Stimulated activated naive B cell treated with anti-CD40 and anti-IgM and Interleukin-4, amounts not matched to agents 10 μg/mL and 1 μg/mL and 100 μg/mL, for 72 hours (primary cell): Measurements from ENCODE around the gene F12.

Source experiments
- ATAC-seq, 2 donors: fragments of 150-1000 bp; cut with Tn5 transposase; replicated peaks; 2 replicates each; pipeline ENCODE4 v1.10.0; 2021; ENCODE audit warnings: moderate library complexity in 1 of 2
- DNase-seq: peaks from one replicate; pipeline ENCODE4 v3.0.0; 2021
- H3K27ac Mint-ChIP-seq: one replicate; pipeline ENCODE4 v1.8.0; 2022; ENCODE audit warnings: mild to moderate bottlenecking, mixed read lengths
- H3K27me3 Mint-ChIP-seq, 2 donors: one replicate each; pipeline ENCODE4 v1.8.0; 2022; ENCODE audit warnings: mixed read lengths in 2 of 2
- H3K36me3 Mint-ChIP-seq, 2 donors: one replicate each; pipeline ENCODE4 v1.8.0; 2022; ENCODE audit warnings: mixed read lengths in 2 of 2, mild to moderate bottlenecking in 1 of 2
- H3K4me1 Mint-ChIP-seq, 2 donors: one replicate each; pipeline ENCODE4 v1.8.0; 2022; ENCODE audit warnings: mixed read lengths in 2 of 2, mild to moderate bottlenecking in 1 of 2
- H3K4me3 Mint-ChIP-seq, 2 donors: one replicate each; pipeline ENCODE4 v1.8.0; 2022; ENCODE audit warnings: mild to moderate bottlenecking in 2 of 2, mixed read lengths in 2 of 2, moderate library complexity in 1 of 2
- H3K9me3 Mint-ChIP-seq, 2 donors: one replicate each; pipeline ENCODE4 v1.8.0; 2022; ENCODE audit warnings: mixed read lengths in 2 of 2, mild to moderate bottlenecking in 1 of 2

The F12 gene

DNA sequence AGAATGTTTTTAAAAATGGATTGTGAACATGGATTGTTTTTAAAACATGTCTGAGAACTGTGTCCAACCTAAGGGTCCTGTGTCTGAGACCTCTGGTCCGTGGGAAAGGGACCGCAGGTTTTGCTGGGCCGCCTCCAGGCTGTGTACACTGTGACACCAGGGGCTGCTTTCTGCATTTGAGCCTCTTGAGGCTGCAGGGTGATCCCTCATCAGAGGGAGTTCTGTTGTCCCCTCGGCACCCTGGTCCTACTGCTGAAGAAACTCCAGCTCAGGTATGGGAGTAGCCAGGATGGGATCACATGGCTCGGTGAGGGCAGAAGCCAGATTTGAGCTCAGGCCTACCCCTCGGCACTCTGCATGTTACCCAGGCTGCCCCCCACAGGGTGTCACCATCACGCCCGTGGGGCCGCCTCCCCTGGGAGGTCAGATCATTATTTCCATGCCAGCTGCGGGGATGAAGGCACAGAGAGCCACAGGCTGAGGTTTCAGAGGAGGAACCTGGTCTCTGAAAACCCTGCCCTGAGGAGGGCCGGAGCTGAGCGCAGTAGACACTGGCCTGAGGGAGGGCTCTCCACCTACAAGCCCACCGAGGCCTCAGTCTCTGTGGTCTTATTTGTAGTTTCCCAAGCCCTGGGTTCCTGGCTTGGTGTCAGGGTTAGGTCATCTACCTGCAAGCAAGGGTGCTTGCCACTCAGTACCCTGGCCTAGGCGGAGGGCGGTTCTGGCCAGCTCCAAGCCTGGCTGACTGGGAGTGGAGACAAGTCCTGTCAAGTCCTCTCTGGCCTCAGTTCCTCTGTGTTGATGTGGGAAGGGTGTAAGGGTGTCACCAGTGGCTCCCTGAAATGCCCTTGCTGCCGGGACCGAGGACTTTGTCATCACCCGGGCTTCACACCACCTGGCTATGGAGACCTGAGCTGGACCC, 40.0 kb upstream of the F12 start:
- no peak overlapping the region for H3K27ac Mint-ChIP-seq
- no peaks in the 10 kb centered on the region for H3K27me3 Mint-ChIP-seq
- peaks cover 6 to 7% of the 10 kb centered on the region in 2 donors for H3K36me3 Mint-ChIP-seq
- H3K4me1 Mint-ChIP-seq = peaks cover 48 to 78% of the 10 kb centered on the region in 2 donors
- H3K4me3 Mint-ChIP-seq = no peak overlapping the region
- no peaks in the 10 kb centered on the region for H3K9me3 Mint-ChIP-seq
- DNase-seq (no peak), ATAC-seq (no peak)

GRCh38 chr5:177448244-177448950, 39.0 kb upstream of the F12 start:
- Mint-ChIP-seq H3K27me3 (no peaks in the 10 kb centered on the region), H3K9me3 (no peaks in the 10 kb centered on the region), H3K4me3 (peak overlapping the region; percentile 77 to 82), H3K4me1 (peaks cover 46 to 77% of the 10 kb centered on the region in 2 donors), H3K27ac (peak overlapping the region; percentile 91), H3K36me3 (peaks cover 7 to 9% of the 10 kb centered on the region in 2 donors)
- DNase-seq (no peak), ATAC-seq (no peak)

GRCh38 chr5:177447611-177448243, 38.4 kb upstream of the F12 start:
- Mint-ChIP-seq H3K27me3 (no peaks in the 10 kb centered on the region), H3K9me3 (no peaks in the 10 kb centered on the region), H3K27ac (peak overlapping the region; percentile 91), H3K4me1 (peaks cover 41 to 71% of the 10 kb centered on the region in 2 donors), H3K4me3 (peak overlapping the region; percentile 77 to 82), H3K36me3 (peaks cover 9% of the 10 kb centered on the region in 2 donors)
- DNase-seq = no peak
- ATAC-seq = peak; percentile 8 to 20

DNA sequence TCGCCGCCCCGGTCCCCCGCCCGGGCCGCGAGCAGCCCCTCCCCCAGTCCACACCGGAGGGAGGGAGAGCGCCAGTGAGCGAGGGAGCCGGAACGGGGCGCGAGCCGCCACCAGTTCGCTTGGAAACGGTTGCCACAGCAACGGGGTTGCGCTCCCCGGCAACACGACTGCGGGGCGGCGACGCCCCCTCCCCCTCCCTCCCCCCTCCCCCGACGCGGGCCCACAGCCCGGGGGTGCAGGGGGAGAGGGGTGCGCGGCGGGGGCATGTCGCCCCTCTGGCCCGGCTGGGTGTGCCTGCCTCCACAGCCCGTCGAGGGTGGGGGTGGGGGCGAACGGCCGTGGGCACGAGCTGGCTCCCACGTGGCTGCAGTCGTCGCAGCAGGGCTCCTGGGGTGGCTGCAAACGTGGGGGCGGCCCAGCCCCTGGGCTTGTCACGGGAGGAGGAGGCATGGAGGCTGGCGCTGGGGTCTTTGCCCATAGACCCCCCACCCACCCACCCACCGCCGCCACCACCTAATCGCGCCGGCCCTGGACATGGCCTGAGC, 37.8 kb upstream of the F12 start:
- peaks cover 13 to 14% of the 10 kb centered on the region in 2 donors for H3K36me3 Mint-ChIP-seq
- H3K27me3 Mint-ChIP-seq = no peaks in the 10 kb centered on the region
- peaks cover 41 to 65% of the 10 kb centered on the region in 2 donors for H3K4me1 Mint-ChIP-seq
- H3K4me3 Mint-ChIP-seq = peak overlapping the region; percentile 77 to 82
- H3K9me3 Mint-ChIP-seq = no peaks in the 10 kb centered on the region
- ATAC-seq = peak; percentile 20 to 35
- H3K27ac Mint-ChIP-seq = no peak overlapping the region
- peak; percentile 46 for DNase-seq

GRCh38 chr5:177446200-177447065, 37.1 kb upstream of the F12 start, which contains the start of gene PRR7:
PRR7 (plus strand) TSS chr5:177446814; CDS start chr5:177455068, 8,254 bp downstream.
- peak; percentile 66 to 73 for ATAC-seq
- Mint-ChIP-seq H3K4me3 (peak within 1 kb of the TSS; percentile 77 to 82), H3K27me3 (no peaks in the 10 kb centered on the region), H3K36me3 (peaks cover 16 to 19% of the 10 kb centered on the region in 2 donors), H3K27ac (peak within 1 kb of the TSS; percentile 94), H3K9me3 (no peaks in the 10 kb centered on the region), H3K4me1 (peaks cover 43 to 65% of the 10 kb centered on the region in 2 donors)
- peak; percentile 67 for DNase-seq

DNA sequence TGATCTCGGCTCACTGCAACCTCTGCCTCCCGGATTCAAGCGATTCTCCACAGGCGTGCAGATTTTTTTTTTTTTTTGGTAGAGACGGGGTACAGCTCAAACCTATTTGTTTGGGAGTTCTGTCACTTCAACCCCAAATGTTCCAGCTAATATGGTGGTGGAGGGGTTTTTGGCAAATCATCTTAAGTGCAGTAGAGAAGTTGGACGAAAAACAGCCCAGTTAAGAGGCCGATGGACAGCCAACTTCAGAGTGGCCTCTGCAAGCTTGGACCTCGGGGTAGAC, 36.5 kb upstream of the F12 start:
- no peaks in the 10 kb centered on the region for H3K27me3 Mint-ChIP-seq
- H3K27ac Mint-ChIP-seq = peak overlapping the region; percentile 94
- ATAC-seq (no peak), DNase-seq (no peak)
- H3K4me1 Mint-ChIP-seq = peaks cover 43 to 65% of the 10 kb centered on the region in 2 donors
- peaks cover 15 to 20% of the 10 kb centered on the region in 2 donors for H3K36me3 Mint-ChIP-seq
- H3K9me3 Mint-ChIP-seq = no peaks in the 10 kb centered on the region
- H3K4me3 Mint-ChIP-seq = peak overlapping the region; percentile 64 to 74

DNA sequence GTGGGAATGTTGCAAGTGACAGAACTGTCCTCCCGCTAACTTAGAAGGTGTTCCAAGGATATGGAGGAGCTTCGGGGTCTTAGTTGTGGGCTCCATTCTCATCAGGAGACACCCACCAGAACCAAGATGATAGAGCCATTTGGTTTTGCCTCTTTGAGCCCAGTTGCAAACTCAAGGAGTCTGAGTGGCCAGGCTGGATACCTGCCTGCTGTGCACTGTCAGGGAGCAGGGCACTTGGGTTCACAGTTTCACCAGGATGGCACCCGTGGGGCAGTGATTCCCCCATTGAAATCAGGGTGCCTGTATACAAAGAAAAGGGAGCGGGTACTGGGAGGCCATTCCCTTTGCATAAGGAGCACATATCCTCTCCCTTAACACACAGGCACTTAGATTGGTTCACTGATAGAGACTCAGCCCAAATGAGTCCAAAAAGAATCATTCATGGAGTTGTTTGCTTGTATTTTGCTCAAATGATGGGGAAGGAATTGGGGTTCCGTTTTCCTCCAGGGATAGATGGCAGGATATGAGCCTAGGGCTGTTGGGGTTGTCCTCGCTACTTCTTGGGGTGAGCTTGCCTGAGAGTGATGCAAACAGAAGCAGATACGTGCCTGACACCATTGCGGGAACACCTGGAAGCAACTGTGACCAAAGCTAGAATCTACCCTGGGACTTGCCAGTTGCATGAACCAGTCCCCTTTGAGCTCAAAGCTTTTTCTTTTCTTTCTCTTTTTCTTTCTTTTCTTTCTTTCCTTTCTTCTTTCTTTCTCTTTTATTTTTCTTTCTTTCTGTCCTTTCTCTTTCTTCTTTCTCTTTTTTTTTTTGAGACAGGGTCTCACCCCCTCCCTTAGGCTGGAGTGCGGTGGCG, 35.9 kb upstream of the F12 start:
- Mint-ChIP-seq H3K9me3 (no peaks in the 10 kb centered on the region), H3K27me3 (no peaks in the 10 kb centered on the region), H3K27ac (peak overlapping the region; percentile 94), H3K4me1 (peaks cover 41 to 60% of the 10 kb centered on the region in 2 donors), H3K4me3 (peak overlapping the region; percentile 64 to 74), H3K36me3 (peaks cover 12 to 15% of the 10 kb centered on the region in 2 donors)
- DNase-seq (no peak), ATAC-seq (no peak)

DNA sequence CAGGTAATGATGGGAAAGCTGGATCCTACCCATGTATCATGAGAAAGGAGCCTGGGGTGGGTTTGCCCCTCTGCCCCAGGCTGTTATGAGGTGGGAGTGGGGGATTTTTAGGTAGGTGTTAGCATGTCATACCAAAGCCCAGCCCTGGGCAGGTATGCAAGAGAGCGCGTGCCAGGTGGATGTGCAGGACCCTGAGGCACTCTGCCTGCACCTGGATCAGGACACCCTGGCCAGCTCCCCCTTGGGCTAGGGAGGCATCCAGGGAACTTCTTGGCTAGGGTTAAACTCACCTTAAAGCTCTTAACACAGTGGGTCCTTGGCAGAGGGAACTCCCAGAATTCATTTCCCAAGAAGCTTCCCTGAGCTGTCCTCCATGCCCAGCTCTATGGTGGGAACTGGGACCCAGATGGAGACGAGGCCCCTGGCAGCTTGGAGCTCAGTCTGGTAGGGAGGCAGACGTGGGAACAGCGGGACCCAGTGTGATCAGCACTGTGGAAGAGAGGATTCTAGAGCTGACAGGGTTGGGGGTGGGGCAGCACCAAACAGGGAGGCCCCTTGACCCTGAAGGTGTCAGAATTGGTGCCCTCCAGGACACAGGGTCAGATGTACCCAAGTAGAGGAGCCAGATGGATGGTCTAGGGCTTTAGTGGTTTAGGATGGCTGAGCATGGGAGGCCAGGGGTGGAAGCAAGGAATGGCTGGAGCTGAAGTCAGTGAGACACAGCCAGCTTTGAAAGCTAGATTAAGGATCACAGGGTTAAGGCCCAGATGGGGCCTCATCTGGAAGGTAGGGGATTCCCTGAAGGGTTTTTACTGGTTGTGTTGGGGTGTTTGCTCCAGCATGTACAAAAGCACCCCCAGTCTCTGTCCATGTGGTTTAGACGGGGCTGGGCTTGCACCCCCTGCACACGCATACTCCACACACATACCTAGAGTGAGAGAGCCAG, 35.0 kb upstream of the F12 start:
- Mint-ChIP-seq H3K9me3 (no peaks in the 10 kb centered on the region), H3K27me3 (no peaks in the 10 kb centered on the region), H3K4me3 (peak overlapping the region; percentile 3 to 20), H3K27ac (peak overlapping the region; percentile 79), H3K36me3 (peaks cover 18 to 22% of the 10 kb centered on the region in 2 donors), H3K4me1 (peaks cover 42 to 54% of the 10 kb centered on the region in 2 donors)
- ATAC-seq (no peak), DNase-seq (no peak)

GRCh38 chr5:177443144-177443983, 34.0 kb upstream of the F12 start:
- no peaks in the 10 kb centered on the region for H3K27me3 Mint-ChIP-seq
- DNase-seq (no peak), ATAC-seq (no peak)
- no peak overlapping the region for H3K4me3 Mint-ChIP-seq
- no peak overlapping the region for H3K27ac Mint-ChIP-seq
- peaks cover 19 to 24% of the 10 kb centered on the region in 2 donors for H3K36me3 Mint-ChIP-seq
- H3K4me1 Mint-ChIP-seq = peaks cover 35 to 45% of the 10 kb centered on the region in 2 donors
- no peaks in the 10 kb centered on the region for H3K9me3 Mint-ChIP-seq

DNA sequence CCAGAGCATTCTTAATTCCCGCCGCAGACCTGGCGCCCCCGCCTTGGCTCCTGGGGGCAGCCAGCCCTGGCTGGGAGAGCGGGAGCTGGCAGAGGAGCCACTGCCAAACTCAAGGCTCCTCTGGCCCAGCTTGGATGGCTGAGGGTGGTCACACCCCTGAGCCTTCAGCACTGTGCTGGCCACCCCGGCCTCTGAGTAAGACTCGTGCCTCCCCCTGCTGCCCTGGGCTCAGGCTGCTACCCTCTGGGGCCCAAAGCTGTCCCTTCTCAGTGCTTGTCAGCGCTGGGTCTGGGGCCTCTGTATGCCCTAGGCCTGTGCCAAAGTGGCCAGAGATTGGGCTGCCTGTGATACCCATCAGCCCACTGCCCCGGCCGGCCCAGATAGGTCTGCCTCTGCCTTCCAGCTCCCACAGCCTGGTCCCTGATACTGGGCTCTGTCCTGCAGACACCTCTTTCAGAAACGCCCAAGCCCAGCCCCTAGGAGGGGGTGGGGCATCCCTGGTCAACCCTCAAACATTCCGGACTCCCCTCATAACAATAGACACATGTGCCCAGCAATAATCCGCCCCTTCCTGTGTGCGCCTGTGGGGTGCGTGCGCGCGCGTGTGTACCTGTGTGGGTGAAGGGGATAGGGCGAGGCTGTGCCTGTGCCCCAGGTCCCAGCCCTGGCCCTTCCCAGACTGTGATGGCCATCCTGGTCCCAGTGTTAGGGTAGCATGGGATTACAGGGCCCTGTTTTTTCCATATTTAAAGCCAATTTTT, 32.9 kb upstream of the F12 start:
- Mint-ChIP-seq H3K27ac (peak overlapping the region; percentile 47), H3K4me3 (no peak overlapping the region), H3K4me1 (peaks cover 29 to 47% of the 10 kb centered on the region in 2 donors), H3K36me3 (peaks cover 29 to 34% of the 10 kb centered on the region in 2 donors), H3K9me3 (no peaks in the 10 kb centered on the region), H3K27me3 (no peaks in the 10 kb centered on the region)
- DNase-seq (no peak), ATAC-seq (no peak)
